IMR-90 (cell line): ENCODE data around the gene MSH4. TPM values are rescaled to one million over a fixed set of nuclear protein-coding genes. Genes with fewer than 3 reads are reported as not detected.

Experiments
- ATAC-seq: fragments of 200-7000 bp; cut with Tn5 transposase; 2 replicates; pipeline ENCODE4 v1.9.1; 2020; ENCODE audit warnings: low read depth, mild to moderate bottlenecking, moderate library complexity
- BruUV-seq: library from RNA; stranded (reverse); fragments of 400-500 nt; replicated peaks from 2 replicates; lab custom pipeline; 2021; lab: Mats Ljungman, UMichigan
- CTCF ChIA-PET: fragments of 300-600 bp; formaldehyde crosslinking; extraction: SDS; loops from one replicate; lab custom pipeline; 2021; ENCODE audit warnings: antibody characterized with exemption; lab: Yijun Ruan, JAX
- POLR2A ChIA-PET: fragments of 300-600 bp; sonication (Branson Sonifier 250); formaldehyde crosslinking; loops from one replicate; lab custom pipeline; 2022; ENCODE audit warnings: antibody characterized with exemption; ENCODE audit not compliant: unreplicated experiment; lab: Charles Lee
- DNase-seq: peaks from one replicate; pipeline ENCODE4 v3.0.0; 2013
- H2AFZ ChIP-seq: replicated peaks from 2 replicates; pipeline ENCODE3; 2013; ENCODE audit warnings: low read length, mild to moderate bottlenecking; ENCODE audit not compliant: poor library complexity
- H2AK5ac ChIP-seq: 2 replicates; pipeline ENCODE4 v1.6.1; 2013; ENCODE audit warnings: low read depth, low read length, inconsistent platforms
- H2AK9ac ChIP-seq: replicated peaks from 2 replicates; pipeline ENCODE3; 2013; ENCODE audit warnings: mild to moderate bottlenecking, low read depth, low read length, moderate library complexity; ENCODE audit not compliant: poor library complexity
- H2BK120ac ChIP-seq: 2 replicates; pipeline ENCODE4 v1.6.1; 2013; ENCODE audit warnings: low read depth, low read length, inconsistent platforms
- H2BK15ac ChIP-seq: 3 replicates; pipeline ENCODE4 v1.6.1; 2013; ENCODE audit warnings: low read depth, low read length, inconsistent platforms
- H2BK20ac ChIP-seq: 2 replicates; pipeline ENCODE4 v1.6.1; 2013; ENCODE audit warnings: low read depth, mild to moderate bottlenecking, inconsistent platforms, low read length, moderate library complexity
- H2BK5ac ChIP-seq: 2 replicates; pipeline ENCODE4 v1.6.1; 2013; ENCODE audit warnings: mild to moderate bottlenecking, low read depth, low read length, inconsistent platforms; ENCODE audit not compliant: poor library complexity, severe bottlenecking
- H3K14ac ChIP-seq: replicated peaks from 2 replicates; pipeline ENCODE4 v1.6.1; 2013; ENCODE audit warnings: low read depth, low read length, inconsistent platforms
- H3K18ac ChIP-seq: 2 replicates; pipeline ENCODE4 v1.6.1; 2013; ENCODE audit warnings: low read depth, low read length, control low read depth
- H3K23ac ChIP-seq: 2 replicates; pipeline ENCODE4 v1.6.1; 2013; ENCODE audit warnings: low read depth, low read length, inconsistent platforms
- H3K27ac ChIP-seq: 2 replicates; pipeline ENCODE4 v1.5.1; 2013; ENCODE audit warnings: mild to moderate bottlenecking, control low read depth, low read length; ENCODE audit not compliant: insufficient read depth
- H3K27me3 ChIP-seq: 2 replicates; pipeline ENCODE4 v1.6.1; 2013; ENCODE audit warnings: low read length; ENCODE audit not compliant: control insufficient read depth, insufficient read depth
- H3K36me3 ChIP-seq: 2 replicates; pipeline ENCODE4 v1.6.1; 2013; ENCODE audit warnings: low read length, mixed read lengths; ENCODE audit not compliant: control insufficient read depth, insufficient read depth
- H3K4ac ChIP-seq: 2 replicates; pipeline ENCODE4 v1.6.1; 2013; ENCODE audit warnings: low read depth, low read length, inconsistent platforms
- H3K4me1 ChIP-seq: 2 replicates; pipeline ENCODE4 v1.6.1; 2013; ENCODE audit warnings: low read length, mixed read lengths; ENCODE audit not compliant: control insufficient read depth, insufficient read depth
- H3K4me2 ChIP-seq: 2 replicates; pipeline ENCODE4 v1.6.1; 2013; ENCODE audit warnings: low read depth, mild to moderate bottlenecking, control low read depth, low read length, moderate library complexity
- H3K4me3 ChIP-seq: 2 replicates; pipeline ENCODE4 v1.5.1; 2013; ENCODE audit warnings: low read depth, mild to moderate bottlenecking, control low read depth, low read length, moderate library complexity; ENCODE audit not compliant: insufficient read depth
- H3K56ac ChIP-seq: 2 replicates; pipeline ENCODE4 v1.6.1; 2013; ENCODE audit warnings: low read length, inconsistent platforms; ENCODE audit not compliant: insufficient read depth; ENCODE audit errors: extremely low read depth
- H3K79me1 ChIP-seq, 2 experiments: 2 replicates each; pipeline ENCODE4 v1.6.1; 2013; ENCODE audit warnings: low read length in 2 of 2, inconsistent platforms in 1 of 2, low read depth in 1 of 2
- H3K9ac ChIP-seq: 2 replicates; pipeline ENCODE4 v1.6.1; 2013; ENCODE audit warnings: low read depth, low read length, control low read depth
- H3K9me1 ChIP-seq: 2 replicates; pipeline ENCODE4 v1.6.1; 2013; ENCODE audit warnings: low read length, inconsistent platforms; ENCODE audit not compliant: insufficient read depth
- H3K9me3 ChIP-seq: 2 replicates; pipeline ENCODE4 v1.6.1; 2013; ENCODE audit warnings: low read length; ENCODE audit not compliant: control insufficient read depth, insufficient read depth
- H4K20me1 ChIP-seq: 2 replicates; pipeline ENCODE4 v1.6.1; 2013; ENCODE audit warnings: low read length, inconsistent platforms; ENCODE audit not compliant: insufficient read depth
- H4K5ac ChIP-seq: 2 replicates; pipeline ENCODE4 v1.6.1; 2013; ENCODE audit warnings: mild to moderate bottlenecking, low read depth, low read length, control low read depth
- H4K8ac ChIP-seq, 2 experiments: 2 replicates each; pipeline ENCODE4 v1.6.1; 2013; ENCODE audit warnings: low read depth in 2 of 2, low read length in 2 of 2, control low read depth in 1 of 2, inconsistent platforms in 1 of 2
- H4K91ac ChIP-seq: 2 replicates; pipeline ENCODE4 v1.6.1; 2013; ENCODE audit warnings: low read depth, low read length, inconsistent platforms; ENCODE audit not compliant: insufficient read depth
- CEBPB ChIP-seq: IDR thresholded peaks from 2 replicates; pipeline ENCODE4 v1.6.1; 2012; ENCODE audit warnings: low read depth, low read length, improper control_type of control experiment
- CHD1 ChIP-seq: IDR thresholded peaks from 2 replicates; pipeline ENCODE4 v1.6.1; 2012; ENCODE audit warnings: low read depth, low read length, improper control_type of control experiment
- whole genome bisulfite sequencing, 2 experiments: methylation state at CpG; one replicate each; pipeline versions ENCODE4 v1.1.5 to v1.1.7; 2013; ENCODE audit warnings: missing lambda C conversion rate in 2 of 2; ENCODE audit not compliant: insufficient read length in 1 of 2; ENCODE audit errors: extremely low coverage in 2 of 2; 5-methylcytosine and 5-hydroxymethylcytosine counted together
- dilution Hi-C: fragments of 300-500 bp; cut with HindIII; formaldehyde crosslinking; loops from one replicate; pipeline ENCODE4 v1.14.3; 2018; ENCODE audit warnings: low sequenced_read_pairs; ENCODE audit not compliant: unreplicated experiment
- in situ Hi-C: fragments of 300-500 bp; cut with MboI; formaldehyde crosslinking; loops from 3 replicates; pipeline ENCODE4 v1.14.3; 2019; ENCODE audit warnings: low sequenced_read_pairs, inconsistent platforms, mixed read lengths
- intact Hi-C: fragments of 100-400 bp; cut with micrococcal nuclease; formaldehyde crosslinking; loops from 2 replicates; pipeline ENCODE4 v1.10.0; 2022
- polyA plus RNA-seq, 3 experiments: library from polyadenylated mRNA; depleted of rRNA; stranded (reverse); fragments of >200 nt; gene quantifications; 2 replicates each; pipeline ENCODE4 v1.2.3, GENCODE V29; 2012; ENCODE audit warnings: low replicate concordance in 1 of 3
- total RNA-seq: library from RNA; depleted of rRNA; stranded (reverse); fragments of >200 nt; gene quantifications from 2 replicates; pipeline ENCODE4 v1.2.3, GENCODE V29; 2012

The MSH4 gene
- total and polyA plus RNA-seq, 2 of the 4 experiments (the other 2 are of a cell fraction) = under 0.01 to 0.02 TPM

- H3K4ac ChIP-seq = no peak overlapping the region
- H3K23ac ChIP-seq = no peak overlapping the region
- no peak overlapping the region for H3K56ac ChIP-seq
- H3K4me1 ChIP-seq = no peaks in the 10 kb centered on the region
- no peak overlapping the region for H2AK5ac ChIP-seq
- H4K20me1 ChIP-seq = no peaks in the 10 kb centered on the region
- no peak overlapping the region for H4K8ac ChIP-seq
- no peaks in the 10 kb centered on the region for H3K36me3 ChIP-seq
- intact Hi-C loops (no loop called here), in situ Hi-C loops (no loop called here), dilution Hi-C loops (no loop called here)
- H3K9me3 ChIP-seq = peaks cover 2% of the 10 kb centered on the region; the same call in 1 of the 2 replicates
- ATAC-seq = peak; percentile 79
- H2BK120ac ChIP-seq = no peak overlapping the region
- CTCF ChIA-PET = no interaction called here
- TF ChIP-seq CEBPB (peak; percentile 83), CHD1 (no peak)
- H3K4me3 ChIP-seq = no peak overlapping the region
- H3K14ac ChIP-seq = no peak overlapping the region
- H3K79me1 ChIP-seq = no peaks in the 10 kb centered on the region
- H4K91ac ChIP-seq = no peak overlapping the region
- no peak overlapping the region for H3K27ac ChIP-seq
- H2BK15ac ChIP-seq = no peak overlapping the region
- BruUV-seq = no TSS peak
- peak; percentile 53 for DNase-seq
- no CpG with 5 or more reads among the region's 2 CpGs for WGBS, 2 experiments
- H2BK5ac ChIP-seq = no peak overlapping the region
- POLR2A ChIA-PET = no interaction called here
- no peak overlapping the region for H3K4me2 ChIP-seq
- H4K5ac ChIP-seq = no peak overlapping the region
- no peaks in the 10 kb centered on the region for H3K27me3 ChIP-seq
- no peak overlapping the region for H2BK20ac ChIP-seq
- H3K9me1 ChIP-seq = no peaks in the 10 kb centered on the region
- no peak overlapping the region for H3K9ac ChIP-seq
- no peak overlapping the region for H3K18ac ChIP-seq
- H2AFZ ChIP-seq = no peak overlapping the region
- H2AK9ac ChIP-seq = no peak overlapping the region
Measured at GRCh38 chr1:75855010-75855409, 58.3 kb downstream of the MSH4 start.
